GM20000 (cell line): ENCODE data around the gene RPS6KB2.

Source experiments
- DNase-seq: peaks from one replicate; pipeline ENCODE4 v3.0.0; 2012; ENCODE audit warnings: low spot score
- TF ChIP-seq, protein P1 (sequence below): IDR thresholded peaks from 2 replicates; pipeline ENCODE4 v1.5.1; 2012; ENCODE audit warnings: mild to moderate bottlenecking, control low read depth; ENCODE audit errors: extremely low read depth, missing control alignments

The RPS6KB2 gene

DNA sequence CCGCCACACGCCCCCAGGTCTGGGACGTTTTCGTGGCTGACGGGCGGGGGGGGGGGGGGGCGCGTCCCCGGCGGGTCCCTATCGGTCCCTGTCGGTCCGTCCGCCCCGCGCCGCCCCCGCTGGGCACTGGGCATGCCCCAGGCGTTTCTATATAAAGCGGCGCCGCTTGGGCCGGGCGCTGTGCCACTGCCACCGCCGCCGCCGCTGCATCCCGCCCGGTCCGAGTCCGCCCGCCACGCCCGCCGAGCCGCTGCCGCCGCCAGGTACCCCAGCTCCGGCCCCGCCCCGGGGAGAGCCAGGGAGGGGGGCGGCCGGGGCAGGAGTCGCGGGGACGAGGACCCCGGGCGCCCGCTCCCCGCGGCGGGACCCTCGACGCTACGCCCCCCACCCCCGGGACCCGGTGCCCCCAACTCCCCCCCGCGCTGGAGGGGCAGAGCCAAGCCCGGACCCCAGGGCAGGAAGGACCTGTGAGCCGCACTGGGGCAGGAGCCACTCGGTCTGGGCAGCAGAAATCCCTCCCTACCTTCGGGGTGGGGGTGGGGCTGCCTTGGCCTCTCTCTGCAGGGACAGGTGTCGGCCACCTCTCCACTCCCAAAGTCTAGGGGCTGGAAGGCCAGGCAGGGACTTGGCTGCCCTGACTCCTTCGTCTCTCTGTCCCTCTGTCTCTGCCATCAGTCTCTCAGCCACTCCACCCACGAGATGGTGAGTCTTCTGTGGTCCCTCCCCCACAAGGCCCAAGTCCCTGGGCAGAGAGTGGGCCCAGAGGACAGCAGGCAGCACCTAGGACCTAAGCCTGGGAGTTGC, 12.6 kb upstream of the RPS6KB2 start, which contains the start of gene CARNS1:
TSS of gene CARNS1 (plus strand) at position 178 of the 804 bp plus-strand sequence. CDS start at position 700, 522 bp downstream.
- no peak for DNase-seq
- TF ChIP-seq, protein P1, sequence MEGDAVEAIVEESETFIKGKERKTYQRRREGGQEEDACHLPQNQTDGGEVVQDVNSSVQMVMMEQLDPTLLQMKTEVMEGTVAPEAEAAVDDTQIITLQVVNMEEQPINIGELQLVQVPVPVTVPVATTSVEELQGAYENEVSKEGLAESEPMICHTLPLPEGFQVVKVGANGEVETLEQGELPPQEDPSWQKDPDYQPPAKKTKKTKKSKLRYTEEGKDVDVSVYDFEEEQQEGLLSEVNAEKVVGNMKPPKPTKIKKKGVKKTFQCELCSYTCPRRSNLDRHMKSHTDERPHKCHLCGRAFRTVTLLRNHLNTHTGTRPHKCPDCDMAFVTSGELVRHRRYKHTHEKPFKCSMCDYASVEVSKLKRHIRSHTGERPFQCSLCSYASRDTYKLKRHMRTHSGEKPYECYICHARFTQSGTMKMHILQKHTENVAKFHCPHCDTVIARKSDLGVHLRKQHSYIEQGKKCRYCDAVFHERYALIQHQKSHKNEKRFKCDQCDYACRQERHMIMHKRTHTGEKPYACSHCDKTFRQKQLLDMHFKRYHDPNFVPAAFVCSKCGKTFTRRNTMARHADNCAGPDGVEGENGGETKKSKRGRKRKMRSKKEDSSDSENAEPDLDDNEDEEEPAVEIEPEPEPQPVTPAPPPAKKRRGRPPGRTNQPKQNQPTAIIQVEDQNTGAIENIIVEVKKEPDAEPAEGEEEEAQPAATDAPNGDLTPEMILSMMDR = no peak

DNA sequence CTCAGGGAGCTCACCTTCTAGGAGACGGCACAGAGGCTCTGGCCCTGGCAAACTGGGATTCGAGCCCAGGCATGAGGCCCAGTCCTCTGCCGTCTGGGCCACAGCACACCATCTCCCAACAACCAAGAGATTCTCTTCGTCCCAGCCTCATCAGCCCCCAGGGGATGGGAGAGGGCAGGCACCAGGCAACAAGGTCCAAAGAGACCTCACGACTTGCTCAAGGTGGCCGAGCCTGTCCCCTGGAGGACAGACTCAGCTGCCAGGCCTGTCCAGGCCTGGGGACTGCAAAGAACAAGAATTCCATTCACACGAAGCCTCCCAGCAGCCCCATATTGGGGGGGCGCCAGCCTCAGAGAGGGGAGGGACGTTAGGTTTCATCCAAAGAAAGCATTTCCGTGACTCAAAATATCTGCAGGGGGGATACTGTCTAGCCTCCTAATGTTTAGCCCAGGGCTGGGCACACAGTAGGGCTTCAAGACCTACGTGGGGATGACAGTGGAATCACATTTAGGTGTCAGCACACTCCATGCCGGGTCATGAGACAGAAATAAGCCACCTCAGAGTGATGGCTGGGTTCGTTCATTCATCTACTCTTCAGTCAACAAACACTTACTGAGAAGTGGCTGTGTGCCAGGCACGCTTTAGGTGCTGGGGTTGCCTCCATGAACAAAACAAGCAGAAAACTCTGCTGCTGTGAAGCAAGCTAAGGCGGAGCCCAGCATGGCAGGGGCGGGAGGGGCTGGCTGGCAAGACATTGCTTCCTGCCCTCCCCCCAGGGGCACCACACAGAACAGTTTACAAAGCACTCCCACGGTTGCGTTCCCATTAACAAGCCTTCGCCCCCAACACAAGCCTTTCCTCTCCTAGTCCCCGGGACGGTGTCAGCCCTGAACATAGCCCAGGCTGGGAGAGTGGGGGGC, 11.6 kb upstream of the RPS6KB2 start:
- TF ChIP-seq, protein P1 = no peak
- no peak for DNase-seq

DNA sequence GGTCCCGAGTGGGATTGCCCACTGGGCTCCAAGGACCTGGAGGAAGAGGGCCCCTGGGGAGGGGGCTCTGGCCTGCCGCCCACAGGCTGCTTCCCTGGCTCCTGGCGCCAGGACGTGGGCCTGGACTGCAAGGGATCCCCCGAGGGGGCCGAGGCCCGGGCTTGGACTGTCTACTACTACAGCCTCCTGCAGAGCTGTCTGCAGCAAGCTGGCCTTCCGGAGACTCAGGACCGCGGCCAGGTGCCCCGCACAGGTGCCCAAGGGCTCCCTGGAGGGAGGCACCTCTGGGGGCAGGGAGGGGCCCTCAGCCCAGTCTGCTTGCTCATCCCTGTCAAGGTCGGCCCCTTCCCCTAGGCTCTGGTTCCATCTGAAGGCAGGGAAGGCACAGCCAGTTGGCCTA, 10.9 kb upstream of the RPS6KB2 start:
- DNase-seq = no peak
- TF ChIP-seq, protein P1 = no peak

DNA sequence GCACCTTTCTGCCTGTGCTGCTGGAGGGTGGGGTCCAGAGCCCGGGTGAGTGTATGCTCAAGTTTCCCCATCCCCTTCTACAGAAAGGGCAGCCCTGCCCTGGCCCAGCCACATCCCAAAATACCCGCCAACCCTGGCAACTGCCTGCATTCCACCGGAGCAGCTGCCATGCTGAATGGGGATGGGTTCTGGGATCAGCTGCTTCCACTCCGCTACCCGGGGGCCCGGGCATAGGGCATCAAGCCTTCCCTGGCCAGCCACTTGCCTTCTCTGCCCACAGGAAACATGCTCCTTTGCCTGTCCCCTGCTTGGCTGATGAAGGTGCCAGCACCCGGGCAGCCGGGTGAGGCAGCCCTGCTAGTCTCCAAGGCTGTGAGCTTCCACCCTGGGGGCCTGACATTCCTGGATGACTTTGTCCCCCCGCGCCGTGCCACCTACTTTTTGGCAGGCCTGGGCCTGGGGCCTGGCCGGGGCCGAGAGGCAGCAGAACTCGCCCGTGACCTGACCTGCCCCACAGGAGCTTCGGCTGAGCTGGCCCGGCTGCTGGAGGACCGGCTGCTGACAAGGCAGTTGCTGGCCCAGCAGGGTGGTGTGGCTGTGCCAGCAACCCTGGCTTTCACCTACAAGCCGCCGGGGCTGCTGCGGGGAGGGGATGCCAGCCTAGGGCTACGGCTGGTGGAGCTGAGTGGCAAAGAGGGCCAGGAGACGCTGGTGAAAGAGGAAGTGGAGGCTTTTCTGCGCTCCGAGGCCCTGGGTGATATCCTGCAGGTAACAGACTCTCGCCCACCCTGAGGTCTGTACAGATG, 9.6 kb upstream of the RPS6KB2 start:
- DNase-seq = no peak
- TF ChIP-seq, protein P1 = no peak

DNA sequence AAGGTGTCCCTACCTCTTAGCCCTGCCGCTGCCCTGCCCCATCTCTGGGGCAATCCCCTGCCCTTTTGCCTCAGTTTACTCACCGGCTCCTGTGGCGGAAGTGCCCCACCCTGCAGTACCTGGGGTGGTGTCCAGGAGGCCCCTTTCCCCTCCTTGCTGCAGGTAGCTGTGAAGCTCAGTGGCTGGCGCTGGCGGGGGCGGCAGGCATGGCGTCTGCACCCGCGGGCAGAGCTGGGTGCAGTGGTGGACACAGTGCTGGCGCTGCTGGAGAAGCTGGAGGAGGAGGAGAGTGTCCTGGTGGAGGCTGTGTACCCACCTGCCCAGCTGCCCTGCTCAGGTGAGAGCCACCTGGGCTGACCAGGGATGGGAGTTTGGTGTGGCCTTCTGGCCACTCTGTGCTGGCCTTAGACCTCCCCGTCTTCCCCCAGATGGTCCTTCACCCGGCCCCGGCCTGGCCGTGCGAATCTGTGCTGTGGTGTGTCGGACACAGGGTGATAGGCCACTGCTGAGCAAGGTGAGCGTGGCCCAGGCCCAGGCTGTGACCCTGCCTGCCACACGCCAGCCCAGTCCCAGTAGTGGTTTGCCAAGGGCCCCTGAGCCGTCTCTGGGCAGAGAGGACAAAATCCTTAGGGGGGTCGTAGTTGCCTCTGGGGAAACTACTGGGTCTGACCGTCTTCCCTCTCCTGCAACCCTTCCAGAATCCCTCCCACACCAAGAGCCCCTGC, 8.8 kb upstream of the RPS6KB2 start:
- DNase-seq = no peak
- TF ChIP-seq, protein P1 = no peak

DNA sequence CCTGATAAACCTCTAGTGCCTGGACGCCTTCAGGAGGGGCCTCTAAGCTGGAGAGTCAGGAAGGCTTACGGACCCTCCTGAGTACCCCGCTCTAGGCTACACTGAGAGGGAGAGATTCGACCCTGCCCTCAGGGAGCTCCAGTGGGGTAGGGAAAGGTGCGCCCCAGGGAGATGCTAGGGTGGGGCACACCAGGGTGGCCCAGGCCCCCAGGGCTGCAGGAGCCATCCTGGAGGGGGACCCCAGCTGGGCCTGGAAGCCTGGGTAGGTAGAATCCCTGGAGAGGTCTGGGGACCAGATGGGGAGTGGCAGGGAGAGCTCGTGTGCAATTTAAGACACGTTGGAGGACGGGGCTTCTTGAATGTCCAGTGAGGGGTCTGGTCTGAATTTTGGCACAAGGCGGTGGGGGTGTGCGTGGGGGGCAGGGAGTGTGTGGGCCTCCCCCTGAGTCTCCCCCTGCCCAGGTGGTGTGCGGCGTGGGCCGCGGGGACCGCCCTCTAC, 8.1 kb upstream of the RPS6KB2 start:
- TF ChIP-seq, protein P1 = no peak
- DNase-seq = no peak
